Activated CD8-positive, alpha-beta T cell treated with anti-CD3 and anti-CD28 coated beads, Interleukin-2, amount 10 ng/mL, durations not matched to agents 7 days and 5 days (primary cell): ENCODE data around the gene KRTAP10-1. TPM values are rescaled to one million over a fixed set of nuclear protein-coding genes. Genes with fewer than 3 reads are reported as not detected.
A peak's percentile ranks its signal among the peaks of the same experiment; 100 is the strongest.
"Not testable (repeated sequence)": the region's sequence is repeated elsewhere in the genome, so short reads cannot be mapped to it uniquely, and the experiment has no call there.

ENCODE experiments used
- ATAC-seq: fragments of 150-1000 bp; cut with Tn5 transposase; one replicate; pipeline ENCODE4 v1.10.0; 2021; ENCODE audit warnings: moderate library complexity
- CTCF ChIA-PET: fragments of 350-600 bp; sonication (Branson Sonifier 250); formaldehyde crosslinking; loops from one replicate; lab custom pipeline; 2021; ENCODE audit warnings: antibody characterized with exemption; lab: Charles Lee
- POLR2A ChIA-PET: fragments of 350-600 bp; sonication (Branson Sonifier 250); formaldehyde crosslinking; loops from one replicate; lab custom pipeline; 2021; ENCODE audit warnings: antibody characterized with exemption; lab: Charles Lee
- DNase-seq: peaks from one replicate; pipeline ENCODE4 v3.0.0-alpha.2; 2020
- H3K27ac Mint-ChIP-seq: one replicate; pipeline ENCODE4 v1.8.0; 2021; ENCODE audit warnings: mild to moderate bottlenecking, mixed read lengths
- H3K27me3 Mint-ChIP-seq: one replicate; pipeline ENCODE4 v1.8.0; 2021; ENCODE audit warnings: low read depth, mixed read lengths
- H3K36me3 Mint-ChIP-seq: one replicate; pipeline ENCODE4 v1.8.0; 2021; ENCODE audit warnings: low read depth, mixed read lengths
- H3K4me1 Mint-ChIP-seq: one replicate; pipeline ENCODE4 v1.8.0; 2021; ENCODE audit warnings: low read depth, mixed read lengths
- H3K4me3 Mint-ChIP-seq: one replicate; pipeline ENCODE4 v1.8.0; 2021; ENCODE audit warnings: mild to moderate bottlenecking, mixed read lengths
- H3K9me3 Mint-ChIP-seq: one replicate; pipeline ENCODE4 v1.8.0; 2022; ENCODE audit warnings: mixed read lengths; ENCODE audit not compliant: insufficient read depth
- total RNA-seq, 2 experiments: library from RNA; stranded (reverse); gene quantifications; one replicate each; pipeline ENCODE4 v1.2.3, GENCODE V29; 2021

KRTAP10-1 gene
- total RNA-seq, 2 experiments from 2014 or later, result not detected

DNA sequence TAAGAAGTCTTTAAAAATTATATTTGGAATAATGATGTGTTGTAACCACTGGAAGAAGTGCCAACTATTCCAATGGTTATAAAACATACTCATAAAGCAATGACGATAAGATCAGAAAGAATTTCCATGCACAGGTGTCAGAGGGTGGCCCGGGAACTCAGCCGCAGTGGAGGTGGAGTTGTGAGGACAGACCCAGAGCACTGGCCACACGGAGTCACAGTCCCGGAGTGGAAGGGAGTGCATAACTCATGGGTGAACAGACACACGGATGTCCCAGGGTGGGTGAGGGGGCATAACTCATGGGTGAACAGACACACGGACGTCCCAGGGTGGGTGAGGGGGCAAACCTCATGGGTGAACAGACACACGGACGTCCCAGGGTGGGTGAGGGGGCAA, 36.0 kb upstream of the KRTAP10-1 start:
- no peak overlapping the region for H3K27ac Mint-ChIP-seq
- H3K9me3 Mint-ChIP-seq, result peaks cover 22% of the 10 kb centered on the region
- no peaks in the 10 kb centered on the region for H3K4me1 Mint-ChIP-seq
- no peak for DNase-seq
- POLR2A ChIA-PET, result no interaction called here
- H3K27me3 Mint-ChIP-seq, result peaks cover 2% of the 10 kb centered on the region
- CTCF ChIA-PET, result no interaction called here
- H3K36me3 Mint-ChIP-seq, result peaks cover 4% of the 10 kb centered on the region
- H3K4me3 Mint-ChIP-seq, result no peak overlapping the region
- ATAC-seq, result no peak

DNA sequence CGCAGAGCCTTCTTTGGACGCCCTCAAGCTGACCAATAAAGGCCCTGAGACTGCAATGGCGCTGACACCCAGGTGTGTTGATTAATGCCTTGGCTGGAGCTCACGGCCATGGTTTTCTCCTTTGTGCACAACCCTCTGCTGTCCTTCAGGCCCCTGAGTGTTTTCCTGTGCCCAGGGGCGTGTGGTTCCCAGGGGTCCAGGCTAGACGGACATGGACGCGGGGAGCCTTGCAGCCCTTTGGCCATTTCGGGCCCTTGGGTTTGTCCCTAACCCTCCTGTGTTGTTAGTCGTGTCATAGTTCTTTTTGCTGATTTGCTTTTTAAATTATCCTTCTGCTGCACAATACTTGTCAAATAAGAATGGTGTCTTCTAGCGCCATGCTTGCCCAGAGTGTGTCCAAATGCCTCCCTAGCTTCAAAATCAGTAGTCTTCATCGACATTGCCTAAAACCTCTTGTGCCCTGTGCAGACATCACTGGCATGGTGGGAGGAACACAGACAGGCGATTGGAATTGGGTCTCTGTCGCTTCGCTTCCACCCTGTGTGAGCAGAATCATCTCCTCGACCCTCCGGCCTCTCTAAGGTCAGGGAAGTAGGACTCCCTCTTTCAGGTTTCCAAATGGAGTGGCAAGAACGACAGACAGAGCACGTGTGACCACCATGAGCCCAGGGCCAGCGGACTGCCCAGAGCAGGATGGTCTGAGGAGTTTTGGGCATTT, 35.5 kb upstream of the KRTAP10-1 start:
- ChIA-PET CTCF (no interaction called here), POLR2A (no interaction called here)
- Mint-ChIP-seq H3K4me1 (no peaks in the 10 kb centered on the region), H3K4me3 (no peak overlapping the region), H3K27ac (no peak overlapping the region), H3K27me3 (peaks cover 2% of the 10 kb centered on the region), H3K36me3 (peaks cover 4% of the 10 kb centered on the region), H3K9me3 (peaks cover 20% of the 10 kb centered on the region)
- no peak for ATAC-seq
- no peak for DNase-seq

DNA sequence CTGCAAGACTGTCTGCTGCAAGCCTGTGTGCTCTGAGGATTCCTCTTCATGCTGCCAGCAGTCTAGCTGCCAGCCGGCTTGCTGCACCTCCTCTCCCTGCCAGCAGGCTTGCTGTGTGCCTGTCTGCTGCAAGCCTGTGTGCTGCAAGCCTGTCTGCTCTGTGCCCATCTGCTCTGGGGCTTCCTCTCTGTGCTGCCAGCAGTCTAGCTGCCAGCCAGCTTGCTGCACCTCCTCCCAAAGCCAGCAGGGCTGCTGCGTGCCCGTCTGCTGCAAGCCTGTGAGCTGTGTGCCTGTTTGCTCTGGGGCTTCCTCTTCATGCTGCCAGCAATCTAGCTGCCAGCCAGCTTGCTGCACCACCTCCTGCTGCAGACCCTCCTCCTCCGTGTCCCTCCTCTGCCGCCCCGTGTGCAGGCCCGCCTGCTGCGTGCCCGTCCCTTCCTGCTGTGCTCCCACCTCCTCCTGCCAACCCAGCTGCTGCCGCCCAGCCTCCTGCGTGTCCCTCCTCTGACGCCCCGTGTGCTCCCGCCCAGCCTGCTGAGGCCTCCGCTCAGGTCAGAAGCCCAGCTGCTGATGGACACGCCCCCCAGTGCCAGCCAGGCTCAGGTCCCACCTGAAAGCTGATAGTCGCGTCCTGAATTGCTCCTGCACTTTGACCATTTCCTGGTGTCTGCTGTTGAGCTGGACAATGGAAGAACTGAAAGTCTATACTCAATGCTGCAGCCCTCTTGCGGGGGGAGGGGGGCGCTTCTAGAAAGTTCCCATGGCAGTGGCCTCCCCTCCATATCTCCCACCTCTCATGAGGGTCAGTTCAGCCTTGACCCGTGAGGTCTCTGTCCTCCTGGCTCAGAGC, 34.7 kb upstream of the KRTAP10-1 start:
- Mint-ChIP-seq H3K27ac (no peak overlapping the region), H3K9me3 (peaks cover 20% of the 10 kb centered on the region), H3K4me3 (no peak overlapping the region), H3K4me1 (no peaks in the 10 kb centered on the region), H3K36me3 (peaks cover 2% of the 10 kb centered on the region), H3K27me3 (peaks cover 2% of the 10 kb centered on the region)
- ChIA-PET CTCF (interaction anchor here (0.9 kb wide), 1 partner anchor 219 kb away, joined by 3 read pairs; no protein-coding TSS in a partner anchor), POLR2A (no interaction called here)
- DNase-seq (no peak), ATAC-seq (no peak)

DNA sequence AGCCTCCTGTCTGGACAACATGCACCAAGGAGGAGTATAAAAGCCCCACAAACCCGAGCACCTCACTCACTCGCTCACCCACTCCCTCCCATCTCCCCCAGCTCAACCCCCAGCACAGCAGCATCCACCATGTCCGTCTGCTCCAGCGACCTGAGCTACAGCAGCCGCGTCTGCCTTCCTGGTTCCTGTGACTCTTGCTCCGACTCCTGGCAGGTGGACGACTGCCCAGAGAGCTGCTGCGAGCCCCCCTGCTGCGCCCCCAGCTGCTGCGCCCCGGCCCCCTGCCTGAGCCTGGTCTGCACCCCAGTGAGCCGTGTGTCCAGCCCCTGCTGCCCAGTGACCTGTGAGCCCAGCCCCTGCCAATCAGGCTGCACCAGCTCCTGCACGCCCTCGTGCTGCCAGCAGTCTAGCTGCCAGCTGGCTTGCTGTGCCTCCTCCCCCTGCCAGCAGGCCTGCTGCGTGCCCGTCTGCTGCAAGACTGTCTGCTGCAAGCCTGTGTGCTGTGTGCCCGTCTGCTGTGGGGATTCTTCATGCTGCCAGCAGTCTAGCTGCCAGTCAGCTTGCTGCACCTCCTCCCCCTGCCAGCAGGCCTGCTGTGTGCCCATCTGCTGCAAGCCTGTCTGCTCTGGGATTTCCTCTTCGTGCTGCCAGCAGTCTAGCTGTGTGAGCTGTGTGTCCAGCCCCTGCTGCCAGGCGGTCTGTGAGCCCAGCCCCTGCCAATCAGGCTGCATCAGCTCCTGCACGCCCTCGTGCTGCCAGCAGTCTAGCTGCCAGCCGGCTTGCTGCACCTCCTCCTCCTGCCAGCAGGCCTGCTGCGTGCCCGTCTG, 33.8 kb upstream of the KRTAP10-1 start, which contains the start of gene KRTAP10-4:
Gene KRTAP10-4, plus strand, starts transcription at position 100 of the 827 bp plus-strand sequence. Its CDS starts 30 bp downstream, at position 130.
- not testable (repeated sequence) for ATAC-seq
- DNase-seq, result peak; percentile 6

DNA sequence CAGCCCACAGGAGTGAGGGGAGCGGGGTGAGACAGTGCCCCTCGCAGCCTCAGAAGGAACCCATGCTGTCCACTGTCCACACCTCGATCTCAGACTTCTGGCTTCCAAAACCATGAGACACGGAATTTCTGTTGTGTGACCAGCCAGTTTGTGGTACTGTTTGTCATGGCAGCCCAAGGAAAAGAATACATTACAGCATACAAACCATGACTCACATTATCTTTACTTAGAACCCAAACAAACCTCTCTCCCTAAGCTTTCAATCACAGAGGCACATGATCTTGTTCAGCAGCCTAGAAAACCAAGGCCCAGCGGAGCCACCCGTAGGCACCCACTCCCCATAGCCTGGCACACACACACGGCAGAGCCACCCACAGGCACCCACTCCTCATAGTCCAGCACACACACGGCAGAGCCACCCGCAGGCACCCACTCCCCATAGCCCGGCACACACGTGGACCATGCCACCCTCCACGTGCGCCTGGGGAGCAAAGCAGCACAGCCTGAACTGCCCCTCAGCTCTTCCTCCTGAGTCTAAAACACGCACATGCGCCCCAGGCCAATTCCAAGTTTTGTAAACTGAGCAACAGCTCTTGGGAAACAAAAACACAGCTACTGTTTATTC, 33.1 kb upstream of the KRTAP10-1 start:
- Mint-ChIP-seq H3K4me3 (no peak overlapping the region), H3K27ac (no peak overlapping the region), H3K9me3 (peaks cover 16% of the 10 kb centered on the region), H3K27me3 (peaks cover 2% of the 10 kb centered on the region), H3K4me1 (no peaks in the 10 kb centered on the region), H3K36me3 (no peaks in the 10 kb centered on the region)
- DNase-seq, result peak; percentile 17
- CTCF ChIA-PET, result no interaction called here
- POLR2A ChIA-PET, result no interaction called here
- no peak for ATAC-seq

More for the DNA sequence above, 33.8 kb upstream of the KRTAP10-1 start, which contains the start of gene KRTAP10-4:
- H3K4me1 Mint-ChIP-seq, H3K27ac Mint-ChIP-seq, POLR2A ChIA-PET, H3K4me3 Mint-ChIP-seq, H3K36me3 Mint-ChIP-seq, H3K27me3 Mint-ChIP-seq: not testable (repeated sequence)
- CTCF ChIA-PET, result interaction anchor here (0.9 kb wide), 1 partner anchor 219 kb away, joined by 3 read pairs; no protein-coding TSS in a partner anchor
- peaks cover 20% of the 10 kb centered on the region for H3K9me3 Mint-ChIP-seq

DNA sequence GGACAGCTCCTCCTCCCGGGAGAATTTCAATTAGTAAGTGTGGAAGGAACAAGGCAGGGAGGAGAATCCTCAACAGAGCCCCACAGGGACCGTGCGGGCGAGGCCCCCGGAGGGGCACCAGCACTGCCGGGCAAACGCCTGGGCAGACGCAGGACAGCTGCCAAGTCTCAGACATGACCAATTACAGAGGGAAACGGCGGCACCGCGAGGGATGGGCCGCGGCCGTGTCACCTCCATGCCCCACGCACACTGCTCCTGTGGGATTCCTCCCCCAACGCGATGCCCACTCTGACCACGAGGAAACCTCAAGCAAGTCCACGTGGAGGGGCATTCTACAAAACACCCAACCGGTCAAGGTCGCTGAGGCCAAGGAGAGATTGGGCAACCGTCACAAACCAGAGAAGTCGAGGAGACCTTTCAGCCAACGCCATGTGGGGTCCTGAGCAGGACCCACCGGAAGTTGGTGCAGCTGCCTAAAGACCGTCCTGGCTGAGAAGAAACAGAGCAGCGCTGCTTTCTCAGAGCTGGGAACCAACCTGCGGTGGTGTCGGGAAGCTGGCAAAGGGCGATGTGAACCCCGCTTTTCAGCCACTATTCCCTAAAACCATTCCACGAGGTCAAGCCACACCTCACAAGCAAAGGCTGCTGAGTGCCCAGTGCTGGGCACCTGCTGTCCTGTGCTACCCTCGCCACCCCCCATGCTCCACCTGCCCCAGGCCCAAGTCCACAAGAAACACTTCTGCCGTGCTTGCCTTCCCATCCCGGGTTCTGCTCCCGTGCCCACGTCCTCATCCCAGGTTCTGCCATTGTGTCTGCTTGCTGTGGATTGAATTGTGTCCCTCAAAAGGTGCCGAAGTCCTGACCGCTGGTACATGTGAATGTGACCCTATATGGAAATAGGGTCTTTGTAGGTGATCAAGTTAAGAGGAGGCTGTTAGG, 32.1 kb upstream of the KRTAP10-1 start:
- ATAC-seq, result no peak
- peak; percentile 17 for DNase-seq
- Mint-ChIP-seq H3K4me1 (no peaks in the 10 kb centered on the region), H3K27me3 (peaks cover 2% of the 10 kb centered on the region), H3K4me3 (no peak overlapping the region), H3K9me3 (peaks cover 10% of the 10 kb centered on the region), H3K27ac (no peak overlapping the region), H3K36me3 (no peaks in the 10 kb centered on the region)
- POLR2A ChIA-PET, result no interaction called here
- CTCF ChIA-PET, result no interaction called here

DNA sequence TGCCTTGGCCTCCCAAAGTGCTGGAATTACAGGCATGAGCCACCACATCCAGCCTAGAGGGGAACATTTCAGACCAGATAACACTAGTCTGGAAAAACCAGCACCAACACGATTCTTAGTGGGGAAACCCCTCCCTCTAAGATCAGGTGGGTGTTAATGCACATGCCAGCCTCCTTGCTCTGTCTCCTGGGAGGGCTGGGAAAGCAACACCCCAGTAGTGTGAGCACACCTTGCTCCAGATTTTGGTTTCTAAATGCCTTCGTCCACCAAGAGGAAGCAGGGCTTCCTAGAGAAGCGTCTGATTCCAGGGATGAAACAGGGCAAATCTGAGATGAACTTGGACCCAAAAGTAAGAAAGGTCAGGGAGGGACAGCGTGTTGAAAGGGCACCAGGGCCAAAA, 31.3 kb upstream of the KRTAP10-1 start:
- Mint-ChIP-seq H3K27me3 (peaks cover 2% of the 10 kb centered on the region), H3K4me1 (no peaks in the 10 kb centered on the region), H3K27ac (no peak overlapping the region), H3K9me3 (peaks cover 4% of the 10 kb centered on the region), H3K4me3 (no peak overlapping the region), H3K36me3 (no peaks in the 10 kb centered on the region)
- no peak for ATAC-seq
- peak; percentile 9 for DNase-seq
- ChIA-PET POLR2A (no interaction called here), CTCF (no interaction called here)

DNA sequence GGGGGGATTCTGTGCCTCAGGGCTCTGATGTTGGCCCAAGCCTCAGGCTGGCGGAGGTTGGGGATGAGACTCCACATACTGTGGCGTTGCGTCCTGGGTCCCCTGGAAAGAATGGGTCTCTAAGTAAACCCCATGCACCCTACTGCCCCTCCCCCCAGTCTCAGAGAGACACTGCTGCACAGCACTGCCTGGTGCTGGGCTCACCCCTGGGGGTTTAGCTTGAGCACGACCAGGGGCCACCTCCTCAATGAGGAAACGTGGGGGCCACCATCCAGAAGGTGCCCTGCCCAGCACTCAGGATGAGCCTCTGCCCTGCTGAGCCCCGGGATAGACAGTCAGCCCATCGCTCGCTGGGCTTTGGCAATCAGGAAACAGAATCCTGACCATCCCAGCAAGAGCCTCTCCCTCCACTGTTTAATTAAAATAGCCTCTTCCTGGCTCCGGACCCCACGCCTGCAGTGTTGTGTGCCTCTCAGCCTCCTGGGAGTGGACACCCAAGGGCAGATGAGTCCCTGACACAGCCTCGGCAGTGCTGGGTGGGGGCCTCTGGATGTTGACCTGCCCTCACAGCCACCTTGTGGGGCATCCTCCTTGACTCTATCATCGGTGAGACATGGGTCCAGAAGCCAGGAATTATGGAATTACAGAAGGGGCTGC, 30.0 kb upstream of the KRTAP10-1 start:
- H3K4me1 Mint-ChIP-seq, result peaks cover 5% of the 10 kb centered on the region
- peak; percentile 11 for DNase-seq
- no peak overlapping the region for H3K4me3 Mint-ChIP-seq
- ChIA-PET CTCF (no interaction called here), POLR2A (no interaction called here)
- no peak overlapping the region for H3K27ac Mint-ChIP-seq
- no peak for ATAC-seq
- H3K36me3 Mint-ChIP-seq, result no peaks in the 10 kb centered on the region
- H3K9me3 Mint-ChIP-seq, result no peaks in the 10 kb centered on the region
- peaks cover 2% of the 10 kb centered on the region for H3K27me3 Mint-ChIP-seq

DNA sequence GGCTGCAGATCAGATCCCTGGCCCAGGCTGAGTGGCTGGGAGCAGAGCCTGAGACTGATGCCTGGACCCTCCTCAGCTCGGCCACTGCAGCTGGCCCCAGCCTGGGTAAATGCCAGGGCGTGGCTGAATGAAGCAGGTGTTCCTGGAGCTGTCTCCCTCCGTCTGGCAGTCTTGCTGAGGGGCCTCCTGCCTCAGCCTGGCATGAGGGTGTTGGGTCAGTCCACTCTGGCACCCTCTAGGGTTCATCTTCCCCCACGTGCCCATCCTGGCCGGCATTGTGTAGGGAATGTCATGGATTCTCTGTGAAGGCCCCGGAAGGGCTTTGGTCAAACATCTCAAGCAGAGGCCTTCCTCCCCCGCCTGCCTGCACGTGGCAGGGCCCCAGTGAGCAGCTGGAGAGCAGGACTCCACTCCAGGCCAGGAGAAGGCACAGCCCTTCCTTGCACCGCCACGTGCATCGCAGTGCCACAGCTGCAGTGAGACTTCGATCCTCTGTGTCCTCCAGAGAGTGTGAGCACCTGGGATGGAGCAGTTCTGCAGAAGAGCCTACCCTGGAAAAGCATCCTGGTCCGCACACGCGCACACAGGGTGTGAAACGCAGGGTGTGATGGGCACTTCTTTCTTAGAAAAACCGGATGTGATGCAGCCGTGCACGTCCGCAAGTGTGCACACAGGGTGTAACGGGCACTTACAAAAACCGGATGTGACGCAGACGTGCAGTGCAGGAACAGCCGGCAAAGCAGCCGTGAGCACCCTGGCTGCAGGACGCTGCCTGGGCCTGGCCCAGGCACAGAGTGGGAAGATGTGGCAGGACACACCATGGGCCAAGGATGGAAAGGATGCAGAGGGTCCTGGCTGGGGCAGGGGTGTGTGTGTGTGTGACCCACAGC, 28.9 kb upstream of the KRTAP10-1 start:
- Mint-ChIP-seq H3K9me3 (no peaks in the 10 kb centered on the region), H3K36me3 (peaks cover under 1% of the 10 kb centered on the region), H3K4me3 (no peak overlapping the region), H3K4me1 (peaks cover 12% of the 10 kb centered on the region), H3K27me3 (no peaks in the 10 kb centered on the region), H3K27ac (no peak overlapping the region)
- POLR2A ChIA-PET, result no interaction called here
- CTCF ChIA-PET, result no interaction called here
- no peak for ATAC-seq
- peak; percentile 10 for DNase-seq
